ENCODE measurements around the gene SLC39A11. TPM values are rescaled to one million over a fixed set of nuclear protein-coding genes. Genes with fewer than 3 reads are reported as not detected.
A peak's percentile ranks its signal among the peaks of the same experiment; 100 is the strongest.

Gene SLC39A11
- total RNA-seq, 1 experiment from 2014 or later = 46.4 TPM

- BruUV-seq (replicated peaks) = no TSS peak
- Histone ChIP-seq H3K36me3 (ENCODE audit: control insufficient read depth in 1 of 2, insufficient read depth in 2 of 2, low read length in 2 of 2) (no peaks in the 10 kb centered on the region), H3K27me3 (ENCODE audit: insufficient read depth, low read length) (no peaks in the 10 kb centered on the region), H3K9ac (ENCODE audit: low read length) (no peak overlapping the region), H3K27ac (ENCODE audit: low read depth, low read length) (no peak overlapping the region), H3K79me2 (ENCODE audit: insufficient read depth, low read length) (no peaks in the 10 kb centered on the region), H3K4me3 (replicated peaks in 1 of 2; ENCODE audit: low read depth in 1 of 2, low read length in 2 of 2) (no peak overlapping the region), H3K9me3 (ENCODE audit: control insufficient read depth in 1 of 2, insufficient read depth in 1 of 2, low read depth in 1 of 2, low read length in 2 of 2) (peaks cover 3 to 6% of the 10 kb centered on the region in 2 experiments; a peak in 2 of 4 replicates), H3K4me1 (ENCODE audit: control insufficient read depth in 1 of 2, insufficient read depth in 2 of 2, low read length in 2 of 2) (peaks cover 0 to 11% of the 10 kb centered on the region in 2 experiments; a peak in 2 of 4 replicates), H2AFZ (ENCODE audit: low read depth, low read length, poor library complexity, severe bottlenecking) (no peak overlapping the region), H4K20me1 (ENCODE audit: insufficient read depth) (no peaks in the 10 kb centered on the region), H3K9me2 (ENCODE audit: insufficient read depth) (no peaks in the 10 kb centered on the region), H3K4me2 (ENCODE audit: low read length) (peak overlapping the region; percentile 19; the same call in 1 of the 2 replicates)
- ChIA-PET CTCF (no interaction called here), POLR2A (no interaction called here), RAD21 (ENCODE audit: low non-redundant PET in 1 of 2, low total read pairs in 2 of 2, uncharacterized antibody in 2 of 2, unreplicated experiment in 2 of 2) (no interaction called here)
- ATAC-seq (no peak), DNase-seq (ENCODE audit: low read depth, low spot score) (no peak)
- no peak for TF ChIP-seq CBX3 (IDR thresholded peaks at IDR 0.05; ENCODE audit: low read depth)
- TF ChIP-seq SIN3A (IDR thresholded peaks at IDR 0.05; ENCODE audit: low read depth) = no peak
- TF ChIP-seq ZBTB33 (IDR thresholded peaks at IDR 0.05; ENCODE audit: extremely low read depth, insufficient replicate concordance, low read length) = no peak
- TF ChIP-seq POLR2AphosphoS5 (IDR thresholded peaks at IDR 0.05; ENCODE audit: low read depth, low read length) = no peak
- TF ChIP-seq ZNF274 (IDR thresholded peaks at IDR 0.05; ENCODE audit: low read depth, low read length) = no peak
- no peak for TF ChIP-seq SP1 (IDR thresholded peaks at IDR 0.05; ENCODE audit: low read depth)
- no peak for TF ChIP-seq POLR2A (IDR thresholded peaks at IDR 0.05; ENCODE audit: borderline replicate concordance, extremely low read depth, insufficient read depth, insufficient read length)
- TF ChIP-seq EZH2 (IDR thresholded peaks at IDR 0.05) = no peak
- TF ChIP-seq SRF (IDR thresholded peaks at IDR 0.05; ENCODE audit: low read depth) = no peak
- TF ChIP-seq YY1 (IDR thresholded peaks at IDR 0.05; ENCODE audit: extremely low read depth, insufficient replicate concordance, low read depth, low read length) = no peak
- no peak for TF ChIP-seq CEBPB (IDR thresholded peaks at IDR 0.05; ENCODE audit: low read depth)
- no peak for TF ChIP-seq ZFX (IDR thresholded peaks at IDR 0.05)
- TF ChIP-seq EGR1 (IDR thresholded peaks at IDR 0.05; ENCODE audit: low read depth) = no peak
- TF ChIP-seq FOSL1 (IDR thresholded peaks at IDR 0.05; ENCODE audit: low read depth) = no peak
- no peak for TF ChIP-seq ELF1 (IDR thresholded peaks at IDR 0.05; ENCODE audit: borderline replicate concordance, low read depth)
- no peak for TF ChIP-seq CTCF (IDR thresholded peaks at IDR 0.05 in 2 of 3, conservative IDR thresholded peaks at IDR 0.05 in 1 of 3; ENCODE audit: borderline replicate concordance in 1 of 3, insufficient read depth in 1 of 3, low read depth in 2 of 3, low read length in 2 of 3)
- no peak for TF ChIP-seq ATF3 (IDR thresholded peaks at IDR 0.05)
- TF ChIP-seq MAX (IDR thresholded peaks at IDR 0.05) = no peak
- intact Hi-C loops (cut with micrococcal nuclease) = no loop called here
Observed at GRCh38 chr17:72811976-72812687, 280.4 kb downstream of the SLC39A11 start.
